Stimulated activated CD4-positive, alpha-beta T cell treated with anti-CD3 and anti-CD28 coated beads, TNF-alpha, amount 100 ng/mL, for 1 hour (primary cell): Measurements from ENCODE around the gene CEP295NL.
"Not testable (repeated sequence)": the region's sequence is repeated elsewhere in the genome, so short reads cannot be mapped to it uniquely, and the experiment has no call there.

Source experiments
- DNase-seq, 3 donors: peaks; one replicate each; pipeline ENCODE4 v3.0.0-alpha.2; 2020; ENCODE audit warnings: low read depth in 3 of 3, low spot score in 1 of 3

Gene CEP295NL

DNA sequence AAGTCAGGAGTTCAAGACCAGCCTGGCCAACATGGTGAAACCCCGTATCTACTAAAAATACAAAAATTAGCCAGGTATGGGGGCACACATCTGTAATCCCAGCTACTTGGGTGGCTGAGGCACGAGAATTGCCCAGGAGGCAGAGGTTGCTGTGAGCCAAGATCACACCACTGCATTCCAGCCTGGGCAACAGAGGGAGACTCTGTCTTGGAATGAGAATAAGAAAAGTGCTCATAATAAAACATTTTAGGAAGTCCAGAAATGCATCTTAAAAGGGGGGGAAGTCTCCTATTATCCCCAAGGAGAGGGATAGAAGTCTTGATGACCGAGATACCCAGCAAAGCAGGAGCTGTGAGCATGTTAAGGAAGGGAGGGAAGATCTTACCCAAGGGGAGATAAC is 36.0 kb downstream of the CEP295NL start:
- not testable (repeated sequence) for DNase-seq

DNA sequence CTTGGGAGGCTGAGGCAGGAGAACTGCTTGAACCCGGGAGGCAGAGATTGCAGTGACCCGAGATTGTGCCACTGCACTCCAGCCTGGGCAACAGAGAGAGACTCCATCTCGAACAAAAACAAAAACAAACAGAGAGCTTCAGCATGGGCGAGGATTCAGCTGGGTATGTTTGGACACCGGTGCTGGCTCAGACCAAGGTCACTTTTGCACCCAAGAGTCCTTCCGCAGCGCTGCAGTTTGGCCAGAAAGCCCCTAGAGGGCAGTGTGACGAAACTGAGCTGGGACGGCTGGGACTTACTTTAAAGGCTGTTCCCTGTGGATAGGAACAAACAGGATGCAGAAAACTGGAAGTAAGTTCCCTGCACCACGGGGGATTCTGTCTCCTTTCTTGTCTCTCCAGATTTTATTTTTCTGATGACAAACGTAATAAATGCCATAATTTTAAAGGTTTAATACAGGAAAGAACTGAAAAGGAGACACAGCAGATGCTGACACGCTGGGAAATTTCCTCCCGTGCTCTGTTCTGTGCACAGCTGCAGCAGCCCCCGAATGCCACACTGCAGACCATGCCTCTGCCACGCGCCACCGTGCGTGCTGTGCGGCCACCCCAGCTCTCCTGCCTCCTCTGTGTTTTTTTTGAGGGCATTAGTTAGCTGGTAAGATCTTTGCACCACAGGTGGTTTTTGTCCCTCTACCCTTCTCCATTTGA is 37.2 kb downstream of the CEP295NL start:
- peak; percentile 24 to 49 (median 32) for DNase-seq

GRCh38 chr17:78864117-78864516 is 38.9 kb downstream of the CEP295NL start:
- no peak for DNase-seq

GRCh38 chr17:78862073-78863023 is 40.7 kb downstream of the CEP295NL start:
- DNase-seq: no peak

GRCh38 chr17:78861229-78861628 is 41.8 kb downstream of the CEP295NL start:
- DNase-seq: no peak

- DNase-seq: no peak
These were observed 44.0 kb downstream of the CEP295NL start for GRCh38 chr17:78859051-78859450.

GRCh38 chr17:78857266-78857665 is 45.7 kb downstream of the CEP295NL start:
- no peak for DNase-seq

DNA sequence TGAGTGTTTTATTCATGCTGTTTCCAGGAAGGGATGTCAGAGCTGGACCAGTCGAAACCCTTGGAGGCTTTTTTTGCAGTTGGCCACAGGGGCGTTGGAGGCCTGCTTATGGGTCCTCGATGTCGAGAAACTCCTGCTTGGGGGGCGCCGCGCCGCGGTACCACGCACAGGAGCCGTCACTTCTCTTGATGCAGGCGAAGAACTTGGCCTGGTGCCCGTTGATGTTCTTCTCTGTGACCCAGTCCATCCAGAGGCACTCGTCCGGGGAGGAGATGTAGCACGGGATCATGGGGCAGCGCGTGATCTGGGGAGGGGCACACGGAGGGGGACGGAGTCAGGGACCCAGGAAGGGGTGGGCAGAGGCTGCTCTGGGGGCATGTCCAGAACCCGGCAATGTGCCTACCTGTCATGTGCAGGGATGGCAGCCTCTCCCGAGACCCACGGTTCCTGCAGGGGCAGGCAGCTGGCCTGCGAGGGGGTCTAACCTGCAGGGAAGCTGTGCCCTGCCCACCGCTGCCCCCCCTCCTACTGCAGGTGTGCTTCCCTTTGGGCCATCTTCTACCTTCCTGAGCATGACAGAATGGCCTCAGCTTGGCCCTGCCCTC is 47.3 kb downstream of the CEP295NL start:
- DNase-seq: no peak

DNA sequence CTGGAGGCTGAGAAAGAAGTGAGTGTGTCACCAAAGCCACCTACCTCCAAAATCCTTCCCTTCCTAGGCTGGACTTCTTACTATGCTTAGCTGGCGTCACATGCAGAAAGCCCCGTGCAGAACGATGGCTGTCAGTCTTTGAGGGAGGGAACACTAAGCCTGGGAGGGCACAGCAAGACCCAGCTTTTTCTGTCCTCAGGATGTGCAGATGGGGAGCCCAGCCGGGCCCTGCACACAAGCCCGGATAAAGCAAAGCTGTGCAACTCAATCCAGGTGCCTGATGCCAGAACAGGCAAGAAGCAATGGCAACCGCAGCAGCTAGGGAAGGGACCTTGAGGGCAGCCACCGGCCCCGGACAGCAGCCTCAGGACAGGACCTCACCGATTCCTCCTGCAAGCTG is 48.5 kb downstream of the CEP295NL start:
- no peak for DNase-seq

- DNase-seq: no peak
These were observed 49.0 kb downstream of the CEP295NL start for GRCh38 chr17:78853926-78854394.

GRCh38 chr17:78852709-78853121 is 50.3 kb downstream of the CEP295NL start:
- DNase-seq: no peak

- no peak for DNase-seq
These were observed 54.0 kb downstream of the CEP295NL start for GRCh38 chr17:78849026-78849425.

DNA sequence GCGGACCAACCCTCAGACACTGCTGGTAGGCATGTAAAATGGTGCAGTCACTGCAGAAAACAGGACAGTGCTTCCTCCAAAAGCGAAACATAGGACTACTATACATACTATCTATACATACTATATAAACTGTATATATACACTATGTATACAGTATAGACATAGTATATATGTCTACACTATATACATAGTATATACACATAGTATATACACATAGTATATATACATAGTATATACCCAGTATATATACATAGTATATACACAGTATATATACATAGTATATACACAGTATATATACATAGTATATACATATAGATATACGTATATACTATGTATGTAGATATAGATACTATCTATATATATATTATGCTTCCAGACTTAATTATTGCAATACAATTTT is 55.9 kb downstream of the CEP295NL start:
- no peak for DNase-seq

GRCh38 chr17:78844301-78845005 is 58.5 kb downstream of the CEP295NL start:
- no peak for DNase-seq

DNA sequence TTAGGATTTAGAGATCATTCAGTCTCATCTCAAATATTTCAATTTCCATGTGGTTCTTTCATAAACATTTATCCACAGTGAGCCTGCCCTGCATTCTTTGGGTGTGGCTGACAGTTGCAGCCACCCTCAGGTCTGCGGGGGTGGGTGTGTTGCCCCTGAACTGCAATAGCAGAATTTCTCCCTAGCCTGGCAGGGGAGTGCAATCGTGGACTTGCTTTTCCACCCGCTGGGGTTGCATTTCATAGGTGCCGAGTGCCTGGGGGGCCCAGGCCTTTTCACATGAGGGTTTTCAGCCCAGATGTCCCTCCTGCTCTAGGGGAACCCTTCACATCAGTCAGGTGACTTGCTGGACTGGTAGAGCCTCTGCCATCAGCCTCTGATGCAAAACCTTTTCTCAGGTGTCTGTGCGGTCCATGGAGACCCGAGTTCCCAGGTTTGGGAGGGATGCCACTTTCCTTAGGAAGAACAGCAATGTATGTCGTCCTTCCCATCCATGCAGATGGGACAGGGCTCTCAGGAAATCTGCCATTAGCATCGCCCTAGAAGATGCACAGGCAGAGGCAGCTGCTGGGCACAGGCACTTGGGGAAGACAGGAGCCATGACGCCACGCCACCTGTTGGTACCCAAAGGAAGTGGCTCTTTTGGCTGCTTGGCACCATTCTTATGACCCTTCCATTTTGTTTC is 60.0 kb downstream of the CEP295NL start:
- DNase-seq: peak in 2 of 3 donors; percentile 30 to 31

DNA sequence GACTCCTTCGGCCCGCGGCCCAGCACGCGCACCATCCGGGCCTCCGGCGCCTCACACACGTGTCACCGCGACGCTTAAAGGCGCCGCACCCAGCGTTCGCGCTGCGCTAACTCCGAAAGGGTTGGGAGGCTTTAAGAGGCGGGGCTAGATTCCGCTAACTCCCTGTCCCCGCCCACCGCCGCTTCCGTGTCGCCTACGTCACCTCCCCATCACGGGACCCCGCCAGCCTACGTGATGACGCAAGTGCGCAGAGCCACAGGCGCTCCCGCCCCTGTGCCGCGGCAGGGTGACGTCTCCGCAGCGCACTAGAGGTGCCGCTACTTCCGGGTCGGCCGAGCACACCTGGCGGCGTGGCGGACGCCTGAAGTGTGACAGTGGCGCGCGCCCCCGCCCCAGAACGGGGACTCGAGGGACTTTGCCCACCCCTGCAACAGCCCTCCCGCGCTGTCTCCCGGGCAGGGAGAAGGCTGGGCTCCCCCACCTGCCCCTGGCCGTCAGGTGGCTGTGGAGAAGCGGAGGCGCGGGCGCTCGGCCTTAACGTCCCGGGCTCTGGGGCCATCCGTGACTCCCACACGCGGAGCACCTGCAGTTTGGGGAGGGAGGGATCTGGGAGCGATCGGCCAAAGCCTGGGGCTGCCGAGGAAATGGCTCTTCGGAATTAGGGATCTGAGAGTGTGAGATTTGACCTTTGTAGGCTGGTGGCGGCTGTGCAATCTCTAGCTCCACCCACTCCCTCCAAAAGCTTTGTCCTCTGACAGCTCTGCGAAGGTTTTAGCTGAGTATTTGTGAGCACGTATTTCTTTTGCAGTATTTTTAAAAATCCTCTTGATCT is 62.0 kb downstream of the CEP295NL start, which contains the start of gene USP36:
TSS of gene USP36 (minus strand) at position 35 of the 832 bp plus-strand sequence. CDS start 4,451 bp downstream, outside the sequence.
- DNase-seq: peak; percentile 99 to 100 (median 99)
